ENCODE measurements around the gene SRRM2. TPM values are rescaled to one million over a fixed set of nuclear protein-coding genes. Genes with fewer than 3 reads are reported as not detected.

Gene SRRM2
- polyA plus RNA-seq, 3 donors: 19.0 to 1,186 (median 31.8) TPM

DNA sequence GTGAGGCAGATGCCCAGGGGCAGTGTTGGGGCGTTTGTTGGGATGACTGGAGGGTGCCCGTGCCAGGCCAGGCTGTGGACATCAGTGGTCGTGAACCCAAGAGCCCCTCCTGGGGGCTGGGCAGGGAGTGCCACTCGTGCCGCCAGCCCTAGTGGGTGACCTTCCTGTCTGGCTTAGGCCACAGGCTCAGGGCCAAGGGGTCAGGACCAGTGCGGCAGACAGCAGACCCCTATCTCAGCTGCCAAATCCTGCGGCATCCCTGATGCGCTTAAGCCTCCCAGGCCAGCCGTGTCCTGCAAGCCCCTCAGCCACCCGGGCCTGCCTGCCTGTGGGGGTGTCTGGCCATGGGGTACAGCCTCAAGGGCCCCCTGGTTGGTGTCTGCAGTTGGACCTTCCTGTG, 47.1 kb upstream of the SRRM2 start:
- Mint-ChIP-seq H3K9me3 (no peaks in the 10 kb centered on the region), H3K27ac (no peak overlapping the region), H3K27me3 (ENCODE audit: low read depth in 3 of 3) (no peaks in the 10 kb centered on the region), H3K4me1 (no peaks in the 10 kb centered on the region), H3K4me3 (no peak overlapping the region), H3K36me3 (peaks cover 50 to 91% of the 10 kb centered on the region in 2 donors)
- peaks cover 100% of the 10 kb centered on the region for H4K20me1 ChIP-seq (ENCODE audit: insufficient read depth, low read length)
- no peaks in the 10 kb centered on the region for H3K4me1 ChIP-seq (ENCODE audit: control insufficient read depth in 1 of 2, insufficient read depth in 2 of 2, low read length in 2 of 2)
- DNase-seq: no peak
- no peak overlapping the region for H3K4me2 ChIP-seq (replicated peaks; ENCODE audit: extremely low read depth, low read length, poor library complexity, severe bottlenecking)
- H3K27me3 ChIP-seq (ENCODE audit: control insufficient read depth in 2 of 2, insufficient read depth in 2 of 2, low read length in 2 of 2): no peaks in the 10 kb centered on the region
- intact Hi-C loops (cut with micrococcal nuclease): no loop called here
- 95% methylated on average over 9 of the region's 10 CpGs for WGBS (ENCODE audit: insufficient coverage)
- TF ChIP-seq, protein P1, sequence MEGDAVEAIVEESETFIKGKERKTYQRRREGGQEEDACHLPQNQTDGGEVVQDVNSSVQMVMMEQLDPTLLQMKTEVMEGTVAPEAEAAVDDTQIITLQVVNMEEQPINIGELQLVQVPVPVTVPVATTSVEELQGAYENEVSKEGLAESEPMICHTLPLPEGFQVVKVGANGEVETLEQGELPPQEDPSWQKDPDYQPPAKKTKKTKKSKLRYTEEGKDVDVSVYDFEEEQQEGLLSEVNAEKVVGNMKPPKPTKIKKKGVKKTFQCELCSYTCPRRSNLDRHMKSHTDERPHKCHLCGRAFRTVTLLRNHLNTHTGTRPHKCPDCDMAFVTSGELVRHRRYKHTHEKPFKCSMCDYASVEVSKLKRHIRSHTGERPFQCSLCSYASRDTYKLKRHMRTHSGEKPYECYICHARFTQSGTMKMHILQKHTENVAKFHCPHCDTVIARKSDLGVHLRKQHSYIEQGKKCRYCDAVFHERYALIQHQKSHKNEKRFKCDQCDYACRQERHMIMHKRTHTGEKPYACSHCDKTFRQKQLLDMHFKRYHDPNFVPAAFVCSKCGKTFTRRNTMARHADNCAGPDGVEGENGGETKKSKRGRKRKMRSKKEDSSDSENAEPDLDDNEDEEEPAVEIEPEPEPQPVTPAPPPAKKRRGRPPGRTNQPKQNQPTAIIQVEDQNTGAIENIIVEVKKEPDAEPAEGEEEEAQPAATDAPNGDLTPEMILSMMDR (IDR thresholded peaks at IDR 0.05): no peak
- H2AFZ ChIP-seq (ENCODE audit: insufficient read depth, low read depth, low read length, poor library complexity, severe bottlenecking): no peak overlapping the region
- H3K9me3 ChIP-seq (replicated peaks in 1 of 2; ENCODE audit: control insufficient read depth in 1 of 2, insufficient read depth in 1 of 2, low read length in 2 of 2): no peaks in the 10 kb centered on the region
- H3K36me3 ChIP-seq (replicated peaks in 1 of 2; ENCODE audit: control insufficient read depth in 1 of 2, insufficient read depth in 2 of 2, low read length in 2 of 2): peaks cover 90 to 100% of the 10 kb centered on the region in 2 donors
- H3K4me3 ChIP-seq (replicated peaks in 1 of 3; ENCODE audit: low read depth in 2 of 3, low read length in 3 of 3): no peak overlapping the region
- no peak overlapping the region for H3K27ac ChIP-seq (ENCODE audit: low read depth in 1 of 2, low read length in 2 of 2)
- peaks cover 3% of the 10 kb centered on the region for H3K79me2 ChIP-seq (ENCODE audit: insufficient read depth, low read length)
- H3K9ac ChIP-seq (ENCODE audit: insufficient read depth, low read length, poor library complexity, severe bottlenecking): no peak overlapping the region

DNA sequence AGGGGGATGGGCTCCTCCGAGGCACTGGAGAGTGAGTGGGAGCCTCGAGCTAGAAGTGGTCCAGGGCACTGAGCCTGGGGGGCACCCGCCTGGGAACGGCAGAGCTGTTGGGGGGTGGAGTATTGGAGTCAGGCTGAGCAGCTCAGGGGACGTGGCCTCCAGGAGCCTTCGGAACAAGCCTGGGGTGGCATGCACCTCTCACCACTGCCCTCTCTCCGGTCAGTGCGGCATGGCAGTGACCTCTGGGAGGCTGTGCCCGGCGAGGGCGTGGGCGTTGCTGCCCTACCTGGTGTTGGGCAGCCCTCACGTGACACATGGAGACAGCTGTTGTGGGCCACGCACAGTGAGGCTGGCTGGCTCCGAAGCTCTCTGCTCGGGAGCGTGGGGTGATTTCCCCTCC, 46.4 kb upstream of the SRRM2 start:
- H3K79me2 ChIP-seq (ENCODE audit: insufficient read depth, low read length): peaks cover 3% of the 10 kb centered on the region
- H3K36me3 ChIP-seq (replicated peaks in 1 of 2; ENCODE audit: control insufficient read depth in 1 of 2, insufficient read depth in 2 of 2, low read length in 2 of 2): peaks cover 83 to 94% of the 10 kb centered on the region in 2 donors
- TF ChIP-seq, protein P1 (IDR thresholded peaks at IDR 0.05): no peak
- no peak for DNase-seq
- H4K20me1 ChIP-seq (ENCODE audit: insufficient read depth, low read length): peaks cover 100% of the 10 kb centered on the region
- H3K4me1 ChIP-seq (ENCODE audit: control insufficient read depth in 1 of 2, insufficient read depth in 2 of 2, low read length in 2 of 2): no peaks in the 10 kb centered on the region
- no peak overlapping the region for H3K27ac ChIP-seq (ENCODE audit: low read depth in 1 of 2, low read length in 2 of 2)
- no peak overlapping the region for H3K4me3 Mint-ChIP-seq
- no peaks in the 10 kb centered on the region for H3K4me1 Mint-ChIP-seq
- no peak overlapping the region for H3K9ac ChIP-seq (ENCODE audit: insufficient read depth, low read length, poor library complexity, severe bottlenecking)
- no peak overlapping the region for H3K27ac Mint-ChIP-seq
- no peak overlapping the region for H3K4me2 ChIP-seq (replicated peaks; ENCODE audit: extremely low read depth, low read length, poor library complexity, severe bottlenecking)
- intact Hi-C loops (cut with micrococcal nuclease): no loop called here
- H3K27me3 Mint-ChIP-seq (ENCODE audit: low read depth in 3 of 3): no peaks in the 10 kb centered on the region
- H3K4me3 ChIP-seq (replicated peaks in 1 of 3; ENCODE audit: low read depth in 2 of 3, low read length in 3 of 3): no peak overlapping the region
- no peaks in the 10 kb centered on the region for H3K9me3 Mint-ChIP-seq
- H3K27me3 ChIP-seq (ENCODE audit: control insufficient read depth in 2 of 2, insufficient read depth in 2 of 2, low read length in 2 of 2): no peaks in the 10 kb centered on the region
- H3K9me3 ChIP-seq (replicated peaks in 1 of 2; ENCODE audit: control insufficient read depth in 1 of 2, insufficient read depth in 1 of 2, low read length in 2 of 2): no peaks in the 10 kb centered on the region
- WGBS (ENCODE audit: insufficient coverage): over 99% methylated on average over 14 of the region's 17 CpGs
- peaks cover 42 to 83% of the 10 kb centered on the region in 2 donors for H3K36me3 Mint-ChIP-seq
- no peak overlapping the region for H2AFZ ChIP-seq (ENCODE audit: insufficient read depth, low read depth, low read length, poor library complexity, severe bottlenecking)

Measured in CD14-positive monocyte (primary cell).